Middle frontal gyrus (tissue), 1 donor: ENCODE measurements around the gene NSUN2.

Experiments
- DNase-seq: peaks from one replicate; pipeline ENCODE4 v3.0.0-alpha.2; 2015; ENCODE audit warnings: low spot score; ENCODE audit errors: extremely low spot score

NSUN2 gene

GRCh38 chr5:6644794-6645241, 12.0 kb upstream of the NSUN2 start:
- no peak for DNase-seq

DNA sequence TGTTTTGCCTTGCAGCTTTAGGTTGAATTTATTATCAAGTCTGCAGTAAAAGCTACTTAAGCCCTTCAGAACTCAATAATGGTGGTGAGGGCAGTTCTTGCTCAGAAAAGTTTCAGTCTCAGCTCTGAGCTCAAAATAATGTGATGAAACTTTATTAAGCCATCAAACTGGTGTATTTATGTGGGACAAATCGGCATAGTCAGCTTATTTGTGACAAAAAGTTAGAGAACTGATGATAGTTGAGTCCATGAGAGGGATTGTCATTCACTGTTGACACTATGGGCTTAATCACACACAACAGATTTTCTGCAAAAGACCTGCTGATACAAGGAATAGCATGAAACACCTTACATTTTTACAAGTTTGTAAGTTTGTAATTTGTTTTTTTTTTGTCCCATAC, 9.8 kb upstream of the NSUN2 start:
- no peak for DNase-seq

- no peak for DNase-seq
Measured at GRCh38 chr5:6638236-6638635, 5.4 kb upstream of the NSUN2 start.

- no peak for DNase-seq
Measured at GRCh38 chr5:6637590-6637989, 4.7 kb upstream of the NSUN2 start.

GRCh38 chr5:6637022-6637421, 4.2 kb upstream of the NSUN2 start:
- DNase-seq = no peak

DNA sequence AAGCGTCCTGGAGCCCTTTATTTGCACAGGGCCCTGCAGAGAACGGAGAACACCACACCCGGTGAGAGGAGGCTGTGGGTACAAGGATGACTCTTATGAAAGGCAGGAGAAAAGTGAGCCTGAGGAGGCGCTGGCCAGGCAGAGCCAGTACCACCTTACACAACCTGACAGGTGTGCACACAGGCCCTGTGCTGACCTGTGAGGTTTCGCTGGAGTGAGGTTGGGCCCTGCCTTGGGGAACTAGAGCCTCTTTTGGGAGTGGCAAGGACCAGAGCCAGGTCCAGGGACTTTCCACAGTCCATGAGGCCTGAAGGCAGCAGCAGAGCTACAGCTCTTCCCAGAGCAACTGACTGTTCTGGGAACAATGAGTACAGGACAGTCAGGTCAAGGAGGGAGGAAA, 3.4 kb upstream of the NSUN2 start:
- no peak for DNase-seq

DNA sequence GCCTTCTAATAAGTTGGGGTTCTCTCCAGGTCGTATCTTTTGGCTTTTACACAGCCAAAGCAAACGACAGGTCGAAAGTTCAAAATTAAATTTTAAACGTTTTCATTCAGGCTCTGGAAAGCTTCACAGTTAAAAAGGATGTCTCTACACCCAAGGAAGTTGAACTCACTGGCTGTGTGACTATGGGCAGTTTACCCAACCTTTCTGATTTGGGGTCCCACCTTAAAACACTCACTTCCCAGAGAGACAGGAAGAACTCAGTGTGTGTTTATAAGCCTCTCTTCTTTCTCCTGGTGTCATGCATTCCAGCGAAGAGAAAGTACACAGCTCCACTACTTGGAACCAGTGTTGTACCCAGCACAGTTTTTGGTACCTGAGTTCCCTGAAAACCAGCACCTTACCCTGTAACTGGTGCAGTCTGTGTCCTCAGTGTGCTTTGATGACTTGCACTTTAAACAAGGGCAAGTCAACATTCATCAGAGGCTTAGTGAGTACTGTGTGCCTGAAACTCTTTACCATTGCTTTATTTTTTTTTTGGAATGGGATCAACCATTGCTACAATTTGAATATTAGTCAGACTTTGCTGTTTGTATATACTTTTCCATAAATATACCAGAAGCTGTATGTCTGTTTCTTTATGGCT, 2.1 kb upstream of the NSUN2 start:
- DNase-seq = no peak

- no peak for DNase-seq
Measured at GRCh38 chr5:6634306-6634705, 1.5 kb upstream of the NSUN2 start.

- DNase-seq = no peak
Measured at GRCh38 chr5:6633469-6634245, 813 bp upstream of the NSUN2 start.

DNA sequence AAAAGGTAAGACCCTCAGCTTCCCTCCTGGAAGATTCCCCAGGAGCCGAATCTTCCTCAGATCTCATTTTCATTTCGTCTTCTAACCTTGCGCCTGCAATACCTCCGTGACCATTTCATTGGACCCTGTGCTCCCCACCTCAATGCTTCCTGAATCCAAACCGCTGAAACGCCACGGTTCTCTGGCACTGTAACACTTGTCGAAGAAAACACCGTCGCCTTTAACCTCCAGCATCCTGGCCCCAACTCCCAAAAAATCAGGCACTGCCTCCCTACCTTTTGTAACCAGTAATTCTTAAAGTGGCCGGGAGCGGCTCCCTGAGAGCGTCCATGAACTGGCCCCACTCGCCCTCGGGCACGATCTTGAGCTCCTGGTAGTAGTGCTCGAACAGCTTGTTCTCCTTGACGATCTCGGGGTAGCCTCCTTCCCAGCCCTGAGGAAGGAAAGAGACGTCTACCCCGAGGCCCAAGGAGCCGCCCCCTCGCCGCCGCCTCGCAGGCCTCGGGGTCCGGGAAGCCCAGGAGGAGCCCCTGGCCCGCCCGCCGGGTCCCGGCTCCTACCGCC, 438 bp downstream of the NSUN2 start:
- no peak for DNase-seq

DNA sequence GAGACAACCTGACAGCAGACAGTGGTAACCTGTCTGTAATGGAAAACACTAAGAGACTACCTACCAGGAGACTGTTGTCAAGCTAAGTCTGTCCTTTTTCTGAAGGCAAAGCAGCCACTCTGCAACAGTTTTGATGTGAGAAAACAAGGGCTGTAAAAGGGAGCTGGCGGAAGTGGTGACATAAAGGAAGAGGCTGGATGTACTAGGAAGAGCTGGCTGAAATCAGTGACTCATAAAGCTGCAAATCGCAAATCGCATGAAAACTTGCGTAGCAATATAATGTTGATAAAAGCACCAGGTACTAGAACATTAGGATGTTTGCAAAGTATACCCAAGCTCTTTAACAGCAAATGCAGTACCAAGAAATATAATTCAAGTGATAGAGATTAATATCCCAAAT, 1.4 kb downstream of the NSUN2 start:
- DNase-seq = no peak

DNA sequence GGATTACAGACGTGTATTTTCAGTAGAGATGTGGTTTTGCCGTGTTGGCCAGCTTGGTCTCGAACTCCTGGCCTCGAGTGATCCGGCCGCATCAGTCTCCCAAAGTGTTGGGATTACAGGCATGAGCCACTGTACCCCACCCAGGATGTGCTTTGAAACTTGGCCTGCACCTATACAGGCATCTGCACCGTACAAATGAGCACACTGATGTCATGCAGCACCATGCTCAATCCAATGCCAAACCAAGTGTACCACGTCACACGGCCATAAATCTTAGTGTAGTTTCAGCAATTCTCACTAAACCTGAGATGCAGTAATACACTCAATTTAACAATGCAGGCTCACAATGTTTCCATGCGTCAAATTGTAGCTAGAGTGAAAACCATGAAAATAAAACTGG, 6.3 kb downstream of the NSUN2 start:
- no peak for DNase-seq

DNA sequence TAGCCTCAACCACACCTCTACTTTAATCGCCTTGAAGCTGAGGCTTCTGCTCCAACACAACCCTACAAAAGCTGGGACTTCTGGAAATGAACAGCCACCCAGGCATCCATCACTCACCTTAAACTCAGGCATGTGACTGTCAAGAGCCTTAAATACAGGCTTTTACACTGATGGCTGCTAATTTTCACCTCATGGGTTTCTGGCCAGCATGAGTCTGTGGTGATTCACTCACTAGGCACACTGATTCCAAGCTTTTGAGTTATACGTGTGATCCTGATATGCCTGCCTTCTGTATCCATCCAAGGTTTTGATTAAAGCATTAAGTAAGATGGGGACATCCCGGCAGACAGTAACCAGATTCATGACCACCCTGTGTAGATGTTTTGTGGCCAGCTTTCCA, 8.9 kb downstream of the NSUN2 start:
- no peak for DNase-seq

DNA sequence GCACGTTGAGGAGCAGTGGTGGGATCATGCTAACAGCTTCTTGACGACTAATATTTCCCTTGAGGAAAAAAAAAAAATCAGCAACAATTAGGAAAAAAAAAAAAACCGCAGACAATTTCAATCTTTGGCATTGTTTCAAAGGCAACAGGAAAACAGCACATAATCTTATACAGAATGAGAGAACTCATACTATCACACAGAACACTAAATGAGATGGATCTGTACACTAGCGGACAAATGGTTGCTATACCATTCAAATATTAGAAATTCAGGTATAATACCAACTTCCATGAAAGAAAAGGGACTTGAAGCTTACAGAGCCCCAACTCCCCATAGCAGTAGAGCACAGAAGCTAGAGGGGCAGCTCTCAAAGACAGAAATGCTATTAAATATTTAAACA, 9.6 kb downstream of the NSUN2 start:
- no peak for DNase-seq

DNA sequence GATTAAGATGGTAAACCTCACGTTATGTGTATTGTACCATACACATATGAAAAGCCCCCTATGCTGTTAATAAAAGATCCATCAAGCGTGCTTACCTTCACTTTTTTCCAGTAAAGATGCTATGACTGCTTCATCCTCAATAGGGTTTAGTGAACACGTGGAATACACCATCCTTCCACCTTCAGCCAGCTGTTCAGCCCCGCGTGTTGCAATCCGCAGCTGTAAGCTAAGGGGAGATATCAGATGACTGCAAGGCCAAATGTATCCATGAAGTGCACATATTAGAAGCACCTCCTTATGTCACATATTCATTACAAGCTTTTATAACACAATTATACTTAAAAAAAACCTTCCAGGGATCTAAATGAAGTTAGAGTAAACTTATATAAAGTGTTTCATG, 16.2 kb downstream of the NSUN2 start:
- no peak for DNase-seq

DNA sequence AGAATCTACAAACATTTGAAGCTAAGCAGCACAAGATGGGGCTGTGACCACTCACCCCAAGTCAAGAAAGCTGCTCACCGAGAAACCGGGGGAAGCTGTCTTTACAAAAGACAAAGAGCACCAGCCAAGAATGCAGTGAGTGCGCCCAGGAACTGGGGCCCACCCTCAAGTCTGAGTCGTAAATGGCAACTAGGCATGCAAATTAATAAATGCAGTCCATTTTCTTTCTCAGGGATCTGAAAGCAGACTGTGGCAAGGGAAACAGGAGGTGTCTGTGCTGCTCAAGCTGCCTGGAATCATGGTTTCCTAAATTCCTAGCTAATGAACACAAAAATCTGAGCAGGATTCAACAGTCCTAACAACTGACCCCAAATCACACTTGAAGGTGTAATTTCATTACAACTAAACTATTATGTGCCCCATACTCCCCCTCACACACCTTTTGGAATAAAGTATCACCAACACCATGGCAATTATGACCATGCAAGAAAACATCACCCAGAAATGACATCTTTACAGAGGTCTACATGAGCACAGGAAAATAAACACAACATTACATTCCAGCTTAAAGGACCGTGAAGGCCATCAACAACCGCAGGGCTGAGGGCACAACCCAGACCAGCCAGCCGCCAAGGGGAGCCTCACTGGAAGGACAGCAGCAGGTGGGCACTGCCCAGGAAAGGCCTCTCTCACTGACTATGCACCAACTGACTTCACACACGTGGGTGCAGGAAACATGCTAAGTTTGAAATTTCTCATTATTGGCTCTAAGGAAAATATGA, 17.6 kb downstream of the NSUN2 start:
- DNase-seq = no peak

- no peak for DNase-seq
Measured at GRCh38 chr5:6611334-6612256, 21.2 kb downstream of the NSUN2 start.

DNA sequence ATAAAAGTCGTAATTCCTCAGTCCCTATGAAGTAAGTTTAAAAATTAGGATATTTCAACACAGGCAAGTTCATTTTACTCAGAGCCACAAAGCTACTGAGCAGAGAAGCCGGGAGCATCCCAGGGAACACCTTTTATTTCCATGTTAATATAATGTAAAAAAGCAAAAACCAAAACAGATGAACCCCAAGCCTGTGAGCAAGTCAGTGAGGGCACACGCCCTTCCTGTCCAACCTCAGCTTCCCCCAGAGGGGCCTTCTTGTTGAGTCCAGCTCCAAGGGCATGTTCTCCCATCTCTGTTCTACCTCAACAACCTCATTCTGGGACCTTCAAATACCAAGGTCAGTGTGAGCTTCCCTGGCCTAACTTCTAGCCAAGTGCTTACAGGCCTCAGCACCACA, 24.8 kb downstream of the NSUN2 start:
- DNase-seq = no peak

DNA sequence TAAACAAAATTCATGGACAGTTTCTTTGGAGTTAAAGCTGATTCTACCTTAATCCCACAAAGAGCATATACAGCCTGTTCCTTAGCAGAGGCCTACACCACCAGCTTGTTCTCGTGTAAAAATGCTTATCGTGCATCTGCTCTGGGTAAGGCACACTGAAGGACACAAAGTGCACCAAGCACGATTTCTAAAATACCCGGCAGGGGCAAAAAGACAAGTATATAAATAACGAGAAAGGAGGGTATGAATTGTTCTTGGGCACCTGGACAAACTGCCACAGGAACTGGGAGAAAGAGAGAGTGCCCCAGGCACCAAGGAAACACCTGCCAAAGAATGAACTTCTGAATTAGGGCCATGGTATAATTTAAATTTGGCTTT, 25.3 kb downstream of the NSUN2 start:
- DNase-seq = no peak

DNA sequence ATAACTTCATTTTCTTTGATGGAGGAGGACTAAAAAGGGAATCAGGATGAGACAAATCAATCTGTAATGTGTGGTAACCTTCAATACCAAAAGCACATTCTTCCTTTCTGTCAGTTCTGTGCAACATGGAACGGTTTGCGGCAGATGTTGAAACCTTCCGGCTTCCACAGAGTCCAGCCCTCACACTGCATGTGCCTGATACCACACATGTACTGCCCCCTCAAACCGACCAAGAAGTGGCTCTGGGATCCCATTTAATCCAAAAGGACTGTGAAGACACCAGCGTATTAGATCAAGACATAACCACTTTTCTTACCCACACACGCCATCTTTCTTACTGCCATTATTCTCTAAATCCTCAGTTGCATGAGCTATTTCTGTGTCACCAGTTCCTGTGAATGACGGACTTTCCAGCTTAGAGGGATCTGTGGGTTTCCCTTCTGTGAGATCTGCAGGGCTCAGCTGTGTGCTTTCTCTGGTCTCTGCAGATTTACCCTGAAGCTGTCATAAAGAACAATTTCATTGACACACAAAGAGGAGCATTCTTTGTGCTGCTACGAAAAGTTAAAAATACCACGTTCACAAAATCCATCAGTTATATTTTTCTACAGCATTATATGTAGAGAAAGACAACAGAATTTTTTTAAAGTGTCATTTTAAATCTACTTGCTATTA, 25.8 kb downstream of the NSUN2 start:
- DNase-seq = no peak
